Neural cell (in vitro differentiated cells): Measurements from ENCODE around the gene MPO. TPM values are rescaled to one million over a fixed set of nuclear protein-coding genes. Genes with fewer than 3 reads are reported as not detected.

Source experiments
- H2AFZ ChIP-seq: fragments of 200-600, 300-800 bp; sonication (generic), shearing (Covaris generic); 2 replicates; pipeline ENCODE4 v1.6.0; 2014; ENCODE audit warnings: low read depth, mild to moderate bottlenecking, antibody characterized with exemption, low read length, moderate library complexity
- H3F3A ChIP-seq: fragments of 200-600 bp; shearing (Covaris generic); 2 replicates; pipeline ENCODE4 v1.6.1; 2016; ENCODE audit warnings: mild to moderate bottlenecking, moderate library complexity, mixed read lengths, antibody characterized with exemption, low read length; ENCODE audit not compliant: insufficient read depth, poor library complexity, severe bottlenecking
- H3K27ac ChIP-seq: fragments of 200-600, 300-800 bp; sonication (generic), shearing (Covaris generic); 2 replicates; pipeline ENCODE4 v1.5.1; 2014; ENCODE audit warnings: mild to moderate bottlenecking, low read length, moderate library complexity
- H3K27me3 ChIP-seq: fragments of 300-800, 200-600 bp; sonication (generic), shearing (Covaris generic); 2 replicates; pipeline ENCODE4 v1.6.0; 2014; ENCODE audit warnings: mild to moderate bottlenecking, low read depth, low read length, moderate library complexity; ENCODE audit not compliant: insufficient read depth
- H3K36me3 ChIP-seq: fragments of 300-800, 200-600 bp; sonication (generic), shearing (Covaris generic); 2 replicates; pipeline ENCODE4 v1.5.1; 2014; ENCODE audit warnings: mild to moderate bottlenecking, antibody characterized with exemption, low read length, moderate library complexity; ENCODE audit not compliant: insufficient read depth
- H3K4me2 ChIP-seq: fragments of 300-800, 200-600 bp; sonication (generic), shearing (Covaris generic); 2 replicates; pipeline ENCODE4 v1.6.0; 2014; ENCODE audit warnings: mild to moderate bottlenecking, low read length
- H3K4me3 ChIP-seq: fragments of 300-800, 200-600 bp; sonication (generic), shearing (Covaris generic); 2 replicates; pipeline ENCODE4 v1.5.1; 2014; ENCODE audit warnings: mild to moderate bottlenecking, low read length, moderate library complexity
- H3K79me2 ChIP-seq: fragments of 200-600 bp; shearing (Covaris generic); replicated peaks from 2 replicates; pipeline ENCODE4 v1.6.0; 2014; ENCODE audit warnings: mild to moderate bottlenecking, low read length, moderate library complexity; ENCODE audit not compliant: insufficient read depth
- H3K9ac ChIP-seq: fragments of 300-800, 200-600 bp; sonication (generic), shearing (Covaris generic); 2 replicates; pipeline ENCODE4 v1.6.1; 2016; ENCODE audit warnings: mild to moderate bottlenecking, low read length, mixed read lengths
- H3K9me2 ChIP-seq: fragments of 200-600 bp; shearing (Covaris generic); 2 replicates; pipeline ENCODE4 v1.6.1; 2016; ENCODE audit warnings: mild to moderate bottlenecking, low read length, mixed read lengths; ENCODE audit not compliant: insufficient read depth
- H3K9me3 ChIP-seq: fragments of 200-600, 300-800 bp; sonication (generic), shearing (Covaris generic); 2 replicates; pipeline ENCODE4 v1.6.1; 2016; ENCODE audit warnings: mild to moderate bottlenecking, mixed run types, low read length, moderate library complexity, mixed read lengths
- H4K20me1 ChIP-seq: fragments of 200-600 bp; shearing (Covaris generic); 2 replicates; pipeline ENCODE4 v1.6.1; 2016; ENCODE audit warnings: mild to moderate bottlenecking, mixed run types; ENCODE audit not compliant: insufficient read depth
- EP300 ChIP-seq: fragments of 450-650 bp; conservative IDR thresholded peaks from 2 replicates; pipeline ENCODE4 v1.6.1; 2014; ENCODE audit warnings: antibody characterized with exemption, mild to moderate bottlenecking, moderate library complexity; ENCODE audit not compliant: poor library complexity, severe bottlenecking
- EZH2 ChIP-seq: fragments of 200-600, 300-800 bp; shearing (Covaris generic), sonication (generic); IDR thresholded peaks from 2 replicates; pipeline ENCODE4 v1.6.1; 2014; ENCODE audit warnings: antibody characterized with exemption, low read length, borderline replicate concordance, mild to moderate bottlenecking; ENCODE audit not compliant: insufficient read depth, poor library complexity, severe bottlenecking
- MXI1 ChIP-seq: fragments of 450-650 bp; conservative IDR thresholded peaks from 2 replicates; pipeline ENCODE4 v1.6.1; 2014; ENCODE audit warnings: antibody characterized with exemption, mild to moderate bottlenecking; ENCODE audit not compliant: poor library complexity, severe bottlenecking
- POLR2AphosphoS5 ChIP-seq: IDR thresholded peaks from 2 replicates; pipeline ENCODE4 v1.6.1; 2012
- RAD21 ChIP-seq: fragments of 450-650 bp; conservative IDR thresholded peaks from 2 replicates; pipeline ENCODE4 v1.6.1; 2014; ENCODE audit warnings: antibody characterized with exemption, mild to moderate bottlenecking, moderate library complexity
- SMC3 ChIP-seq: fragments of 450-650 bp; conservative IDR thresholded peaks from 2 replicates; pipeline ENCODE4 v1.6.1; 2014; ENCODE audit warnings: antibody characterized with exemption, mild to moderate bottlenecking, moderate library complexity; ENCODE audit not compliant: poor library complexity
- TAF1 ChIP-seq: IDR thresholded peaks from 2 replicates; pipeline ENCODE4 v1.6.1; 2012; ENCODE audit warnings: low read depth
- polyA plus RNA-seq: library from polyadenylated mRNA; depleted of rRNA; stranded (reverse); fragments of >200 nt; gene quantifications from 2 replicates; pipeline ENCODE4 v1.2.3, GENCODE V29; 2014
- TF ChIP-seq, protein P1 (sequence below): IDR thresholded peaks from 2 replicates; pipeline ENCODE4 v1.6.1; 2012; ENCODE audit warnings: borderline replicate concordance
- TF ChIP-seq, protein P2 (sequence below): fragments of 450-650 bp; IDR thresholded peaks from 2 replicates; pipeline ENCODE4 v1.5.1; 2014; ENCODE audit warnings: antibody characterized with exemption, mild to moderate bottlenecking, moderate library complexity; ENCODE audit not compliant: poor library complexity, severe bottlenecking

Gene MPO
- polyA plus RNA-seq, 1 donor from 2014 or later, result not detected

GRCh38 chr17:58229384-58229783 is 51.4 kb downstream of the MPO start:
- Histone ChIP-seq H4K20me1 (no peaks in the 10 kb centered on the region), H3K4me3 (no peak overlapping the region), H3K9me2 (no peaks in the 10 kb centered on the region), H3K36me3 (no peaks in the 10 kb centered on the region), H3K9me3 (no peaks in the 10 kb centered on the region), H3K4me2 (no peak overlapping the region), H3K79me2 (no peaks in the 10 kb centered on the region), H3K9ac (no peak overlapping the region), H2AFZ (no peak overlapping the region), H3K27ac (no peak overlapping the region), H3K27me3 (no peaks in the 10 kb centered on the region), H3F3A (no peaks in the 10 kb centered on the region)
- TF ChIP-seq MXI1 (no peak), POLR2AphosphoS5 (no peak), EZH2 (no peak), RAD21 (no peak), SMC3 (no peak), EP300 (no peak), TAF1 (no peak)
- TF ChIP-seq, protein P1, sequence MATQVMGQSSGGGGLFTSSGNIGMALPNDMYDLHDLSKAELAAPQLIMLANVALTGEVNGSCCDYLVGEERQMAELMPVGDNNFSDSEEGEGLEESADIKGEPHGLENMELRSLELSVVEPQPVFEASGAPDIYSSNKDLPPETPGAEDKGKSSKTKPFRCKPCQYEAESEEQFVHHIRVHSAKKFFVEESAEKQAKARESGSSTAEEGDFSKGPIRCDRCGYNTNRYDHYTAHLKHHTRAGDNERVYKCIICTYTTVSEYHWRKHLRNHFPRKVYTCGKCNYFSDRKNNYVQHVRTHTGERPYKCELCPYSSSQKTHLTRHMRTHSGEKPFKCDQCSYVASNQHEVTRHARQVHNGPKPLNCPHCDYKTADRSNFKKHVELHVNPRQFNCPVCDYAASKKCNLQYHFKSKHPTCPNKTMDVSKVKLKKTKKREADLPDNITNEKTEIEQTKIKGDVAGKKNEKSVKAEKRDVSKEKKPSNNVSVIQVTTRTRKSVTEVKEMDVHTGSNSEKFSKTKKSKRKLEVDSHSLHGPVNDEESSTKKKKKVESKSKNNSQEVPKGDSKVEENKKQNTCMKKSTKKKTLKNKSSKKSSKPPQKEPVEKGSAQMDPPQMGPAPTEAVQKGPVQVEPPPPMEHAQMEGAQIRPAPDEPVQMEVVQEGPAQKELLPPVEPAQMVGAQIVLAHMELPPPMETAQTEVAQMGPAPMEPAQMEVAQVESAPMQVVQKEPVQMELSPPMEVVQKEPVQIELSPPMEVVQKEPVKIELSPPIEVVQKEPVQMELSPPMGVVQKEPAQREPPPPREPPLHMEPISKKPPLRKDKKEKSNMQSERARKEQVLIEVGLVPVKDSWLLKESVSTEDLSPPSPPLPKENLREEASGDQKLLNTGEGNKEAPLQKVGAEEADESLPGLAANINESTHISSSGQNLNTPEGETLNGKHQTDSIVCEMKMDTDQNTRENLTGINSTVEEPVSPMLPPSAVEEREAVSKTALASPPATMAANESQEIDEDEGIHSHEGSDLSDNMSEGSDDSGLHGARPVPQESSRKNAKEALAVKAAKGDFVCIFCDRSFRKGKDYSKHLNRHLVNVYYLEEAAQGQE, result no peak
- TF ChIP-seq, protein P2, sequence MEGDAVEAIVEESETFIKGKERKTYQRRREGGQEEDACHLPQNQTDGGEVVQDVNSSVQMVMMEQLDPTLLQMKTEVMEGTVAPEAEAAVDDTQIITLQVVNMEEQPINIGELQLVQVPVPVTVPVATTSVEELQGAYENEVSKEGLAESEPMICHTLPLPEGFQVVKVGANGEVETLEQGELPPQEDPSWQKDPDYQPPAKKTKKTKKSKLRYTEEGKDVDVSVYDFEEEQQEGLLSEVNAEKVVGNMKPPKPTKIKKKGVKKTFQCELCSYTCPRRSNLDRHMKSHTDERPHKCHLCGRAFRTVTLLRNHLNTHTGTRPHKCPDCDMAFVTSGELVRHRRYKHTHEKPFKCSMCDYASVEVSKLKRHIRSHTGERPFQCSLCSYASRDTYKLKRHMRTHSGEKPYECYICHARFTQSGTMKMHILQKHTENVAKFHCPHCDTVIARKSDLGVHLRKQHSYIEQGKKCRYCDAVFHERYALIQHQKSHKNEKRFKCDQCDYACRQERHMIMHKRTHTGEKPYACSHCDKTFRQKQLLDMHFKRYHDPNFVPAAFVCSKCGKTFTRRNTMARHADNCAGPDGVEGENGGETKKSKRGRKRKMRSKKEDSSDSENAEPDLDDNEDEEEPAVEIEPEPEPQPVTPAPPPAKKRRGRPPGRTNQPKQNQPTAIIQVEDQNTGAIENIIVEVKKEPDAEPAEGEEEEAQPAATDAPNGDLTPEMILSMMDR, result no peak

GRCh38 chr17:58228679-58229078 is 52.1 kb downstream of the MPO start:
- no peak overlapping the region for H3K4me3 ChIP-seq
- no peaks in the 10 kb centered on the region for H3K9me3 ChIP-seq
- no peaks in the 10 kb centered on the region for H3K27me3 ChIP-seq
- H3K36me3 ChIP-seq, result no peaks in the 10 kb centered on the region
- no peaks in the 10 kb centered on the region for H3F3A ChIP-seq
- H3K9me2 ChIP-seq, result no peaks in the 10 kb centered on the region
- TF ChIP-seq EP300 (no peak), TAF1 (no peak)
- TF ChIP-seq, protein P1, result no peak
- TF ChIP-seq, protein P2, result no peak
- no peak overlapping the region for H3K27ac ChIP-seq
- H3K9ac ChIP-seq, result no peak overlapping the region
- no peaks in the 10 kb centered on the region for H3K79me2 ChIP-seq
- no peaks in the 10 kb centered on the region for H4K20me1 ChIP-seq
- H3K4me2 ChIP-seq, result no peak overlapping the region
- no peak overlapping the region for H2AFZ ChIP-seq
